ENCODE measurements around the gene PPP2R5E.

The PPP2R5E gene

GRCh38 chr14:63551332-63551731 is 8.2 kb upstream of the PPP2R5E start:
- H3K4me3 ChIP-seq (ENCODE audit: severe bottlenecking): no peak overlapping the region
- DNase-seq (ENCODE audit: low spot score) (no peak), ATAC-seq (ENCODE audit: low read depth) (peak; percentile 83)
- H3K36me3 ChIP-seq (ENCODE audit: low read depth): no peaks in the 10 kb centered on the region
- H3K27me3 ChIP-seq (ENCODE audit: insufficient read depth, poor library complexity, severe bottlenecking): no peaks in the 10 kb centered on the region
- TF ChIP-seq CTCF (IDR thresholded peaks at IDR 0.05; ENCODE audit: poor library complexity, severe bottlenecking): no peak
- H3K27ac ChIP-seq (ENCODE audit: poor library complexity, severe bottlenecking): no peak overlapping the region
- peaks cover 6% of the 10 kb centered on the region for H3K4me1 ChIP-seq (ENCODE audit: insufficient read depth, poor library complexity, severe bottlenecking)
- H3K9me3 ChIP-seq (ENCODE audit: severe bottlenecking): no peaks in the 10 kb centered on the region

DNA sequence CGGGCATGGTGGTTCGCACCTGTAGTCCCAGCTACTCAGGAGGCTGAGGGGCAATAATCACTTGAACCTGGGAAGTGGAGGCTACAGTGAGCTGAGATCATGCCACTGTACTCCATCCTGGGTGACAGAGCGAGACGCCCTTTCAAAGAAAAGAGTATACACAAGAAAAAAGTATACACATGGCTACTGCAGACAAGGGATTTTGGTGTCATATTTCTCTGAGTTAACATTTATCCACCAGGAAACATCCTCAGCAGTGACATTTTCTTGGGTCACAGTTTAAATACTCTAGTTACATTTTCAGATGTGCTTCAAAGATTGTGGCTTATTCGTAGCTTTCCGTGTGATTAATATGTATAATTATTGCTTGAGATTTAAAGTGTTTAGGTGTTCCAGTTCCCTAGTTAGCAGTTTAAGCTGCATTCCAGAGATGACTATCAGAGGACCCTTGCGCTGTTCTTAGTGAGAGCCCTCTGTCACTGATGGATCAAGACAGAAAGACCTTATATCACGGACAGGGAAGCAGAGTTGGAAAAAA is 4.7 kb upstream of the PPP2R5E start:
- H3K4me3 ChIP-seq (ENCODE audit: severe bottlenecking): no peak overlapping the region
- H3K9me3 ChIP-seq (ENCODE audit: severe bottlenecking): no peaks in the 10 kb centered on the region
- TF ChIP-seq CTCF (IDR thresholded peaks at IDR 0.05; ENCODE audit: poor library complexity, severe bottlenecking): no peak
- ATAC-seq (ENCODE audit: low read depth) (no peak), DNase-seq (ENCODE audit: low spot score) (no peak)
- no peaks in the 10 kb centered on the region for H3K27me3 ChIP-seq (ENCODE audit: insufficient read depth, poor library complexity, severe bottlenecking)
- peaks cover 9% of the 10 kb centered on the region for H3K4me1 ChIP-seq (ENCODE audit: insufficient read depth, poor library complexity, severe bottlenecking)
- no peaks in the 10 kb centered on the region for H3K36me3 ChIP-seq (ENCODE audit: low read depth)
- no peak overlapping the region for H3K27ac ChIP-seq (ENCODE audit: poor library complexity, severe bottlenecking)

DNA sequence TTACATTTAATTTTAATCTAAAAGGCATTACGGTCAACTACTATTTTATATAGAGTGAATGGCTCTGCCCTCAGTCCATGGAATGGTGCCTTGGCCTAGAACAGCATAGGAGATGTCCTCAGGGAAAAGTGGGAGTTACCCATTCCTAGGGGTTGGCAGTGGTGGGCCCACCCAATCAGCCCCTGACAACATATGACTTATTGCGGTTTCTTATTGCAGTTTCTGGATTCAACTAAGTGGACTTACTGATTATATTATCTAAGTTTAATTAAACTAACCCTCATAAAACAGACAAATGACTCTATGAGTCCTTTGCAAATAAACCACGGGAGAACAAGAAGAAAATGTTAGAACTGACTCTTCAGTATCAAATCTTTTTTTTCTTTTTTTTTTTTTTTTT is 2.3 kb upstream of the PPP2R5E start:
- no peaks in the 10 kb centered on the region for H3K27me3 ChIP-seq (ENCODE audit: insufficient read depth, poor library complexity, severe bottlenecking)
- no peak overlapping the region for H3K27ac ChIP-seq (ENCODE audit: poor library complexity, severe bottlenecking)
- DNase-seq (ENCODE audit: low spot score) (no peak), ATAC-seq (ENCODE audit: low read depth) (no peak)
- TF ChIP-seq CTCF (IDR thresholded peaks at IDR 0.05; ENCODE audit: poor library complexity, severe bottlenecking): no peak
- H3K9me3 ChIP-seq (ENCODE audit: severe bottlenecking): no peaks in the 10 kb centered on the region
- H3K36me3 ChIP-seq (ENCODE audit: low read depth): peaks cover 7% of the 10 kb centered on the region
- no peak overlapping the region for H3K4me3 ChIP-seq (ENCODE audit: severe bottlenecking)
- peaks cover 11% of the 10 kb centered on the region for H3K4me1 ChIP-seq (ENCODE audit: insufficient read depth, poor library complexity, severe bottlenecking)

GRCh38 chr14:63544591-63545299 is 1.6 kb upstream of the PPP2R5E start:
- H3K4me3 ChIP-seq (ENCODE audit: severe bottlenecking): peak overlapping the region; percentile 88
- H3K4me1 ChIP-seq (ENCODE audit: insufficient read depth, poor library complexity, severe bottlenecking): peaks cover 11% of the 10 kb centered on the region
- peaks cover 8% of the 10 kb centered on the region for H3K36me3 ChIP-seq (ENCODE audit: low read depth)
- no peak overlapping the region for H3K27ac ChIP-seq (ENCODE audit: poor library complexity, severe bottlenecking)
- no peak for ATAC-seq (ENCODE audit: low read depth)
- no peaks in the 10 kb centered on the region for H3K9me3 ChIP-seq (ENCODE audit: severe bottlenecking)
- peak; percentile 87 for TF ChIP-seq CTCF (IDR thresholded peaks at IDR 0.05; ENCODE audit: poor library complexity, severe bottlenecking)
- DNase-seq (ENCODE audit: low spot score): no peak
- no peaks in the 10 kb centered on the region for H3K27me3 ChIP-seq (ENCODE audit: insufficient read depth, poor library complexity, severe bottlenecking)

DNA sequence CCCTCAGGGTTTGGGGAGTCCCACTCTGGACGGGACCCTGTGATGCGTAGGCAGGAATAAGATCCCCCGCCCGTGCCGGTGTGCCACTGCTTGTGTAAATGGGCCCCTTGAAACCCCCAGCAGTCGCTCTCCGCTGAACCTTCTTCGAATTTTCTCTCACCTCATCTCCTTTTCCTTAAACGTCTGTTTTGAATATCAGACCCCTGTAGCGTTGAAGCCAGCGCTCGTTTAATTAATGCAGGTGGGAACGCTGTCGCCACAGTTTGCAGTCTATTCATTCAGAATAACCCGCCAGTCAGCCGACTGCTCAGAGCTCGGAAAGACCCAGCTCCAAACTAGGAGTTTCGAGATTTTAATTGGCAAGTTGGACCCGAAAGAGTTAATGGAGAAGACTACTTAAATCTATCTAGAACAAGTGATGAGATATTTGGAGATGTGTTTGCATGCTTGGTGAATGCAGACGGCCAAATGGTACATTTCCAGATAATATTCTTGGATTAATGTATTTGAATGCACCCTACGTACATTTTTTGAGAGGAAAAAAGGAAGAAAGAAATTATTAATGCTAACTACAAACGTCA is 739 bp upstream of the PPP2R5E start:
- no peak for TF ChIP-seq CTCF (IDR thresholded peaks at IDR 0.05; ENCODE audit: poor library complexity, severe bottlenecking)
- ATAC-seq (ENCODE audit: low read depth) (no peak), DNase-seq (ENCODE audit: low spot score) (no peak)

More for the DNA sequence above, 739 bp upstream of the PPP2R5E start:
- no peaks in the 10 kb centered on the region for H3K27me3 ChIP-seq (ENCODE audit: insufficient read depth, poor library complexity, severe bottlenecking)
- H3K4me1 ChIP-seq (ENCODE audit: insufficient read depth, poor library complexity, severe bottlenecking): peaks cover 11% of the 10 kb centered on the region
- peak overlapping the region; percentile 71 for H3K27ac ChIP-seq (ENCODE audit: poor library complexity, severe bottlenecking)
- H3K9me3 ChIP-seq (ENCODE audit: severe bottlenecking): no peaks in the 10 kb centered on the region
- peak overlapping the region; percentile 88 for H3K4me3 ChIP-seq (ENCODE audit: severe bottlenecking)
- H3K36me3 ChIP-seq (ENCODE audit: low read depth): peaks cover 17% of the 10 kb centered on the region
